Measurements from ENCODE around the gene CD226. TPM values are rescaled to one million over a fixed set of nuclear protein-coding genes. Genes with fewer than 3 reads are reported as not detected.

Gene CD226
- total and polyA plus RNA-seq, 10 of the 15 experiments (the other 5 are each of a cell fraction or from before 2014, with no cell fraction given), result 12.9 to 68.8 (median 47.3) TPM

- TF ChIP-seq, protein P1, sequence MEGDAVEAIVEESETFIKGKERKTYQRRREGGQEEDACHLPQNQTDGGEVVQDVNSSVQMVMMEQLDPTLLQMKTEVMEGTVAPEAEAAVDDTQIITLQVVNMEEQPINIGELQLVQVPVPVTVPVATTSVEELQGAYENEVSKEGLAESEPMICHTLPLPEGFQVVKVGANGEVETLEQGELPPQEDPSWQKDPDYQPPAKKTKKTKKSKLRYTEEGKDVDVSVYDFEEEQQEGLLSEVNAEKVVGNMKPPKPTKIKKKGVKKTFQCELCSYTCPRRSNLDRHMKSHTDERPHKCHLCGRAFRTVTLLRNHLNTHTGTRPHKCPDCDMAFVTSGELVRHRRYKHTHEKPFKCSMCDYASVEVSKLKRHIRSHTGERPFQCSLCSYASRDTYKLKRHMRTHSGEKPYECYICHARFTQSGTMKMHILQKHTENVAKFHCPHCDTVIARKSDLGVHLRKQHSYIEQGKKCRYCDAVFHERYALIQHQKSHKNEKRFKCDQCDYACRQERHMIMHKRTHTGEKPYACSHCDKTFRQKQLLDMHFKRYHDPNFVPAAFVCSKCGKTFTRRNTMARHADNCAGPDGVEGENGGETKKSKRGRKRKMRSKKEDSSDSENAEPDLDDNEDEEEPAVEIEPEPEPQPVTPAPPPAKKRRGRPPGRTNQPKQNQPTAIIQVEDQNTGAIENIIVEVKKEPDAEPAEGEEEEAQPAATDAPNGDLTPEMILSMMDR (IDR thresholded peaks at IDR 0.05 in 2 of 3, conservative IDR thresholded peaks at IDR 0.05 in 1 of 3; ENCODE audit: control insufficient read depth in 2 of 3, extremely low read depth in 1 of 3, insufficient read depth in 1 of 3, low read depth in 3 of 3, low read length in 3 of 3), result no peak
- TF ChIP-seq WRNIP1 (IDR thresholded peaks at IDR 0.05; ENCODE audit: borderline replicate concordance, low read depth, low read length) (no peak), GATAD2B (conservative IDR thresholded peaks at IDR 0.05; ENCODE audit: low read depth) (peak; percentile 93), HDAC6 (IDR thresholded peaks at IDR 0.05; ENCODE audit: unreplicated experiment) (no peak), ESRRA (IDR thresholded peaks at IDR 0.05; ENCODE audit: low read length) (no peak), ZNF687 (IDR thresholded peaks at IDR 0.05) (peak; percentile 51), SMAD5 (IDR thresholded peaks at IDR 0.05; ENCODE audit: low read depth) (0 out of 2 replicates have a peak, but pooled peaks have one; percentile 44), DPF2 (IDR thresholded peaks at IDR 0.05) (peak; percentile 96), GABPA (IDR thresholded peaks at IDR 0.05; ENCODE audit: low read depth) (no peak), BHLHE40 (IDR thresholded peaks at IDR 0.05; ENCODE audit: borderline replicate concordance in 1 of 2, low read depth in 2 of 2, low read length in 1 of 2) (peak; percentile 74 to 89; a peak in 3 of 4 replicates), ZNF384 (IDR thresholded peaks at IDR 0.05; ENCODE audit: borderline replicate concordance, low read depth, low read length) (no peak), IKZF1 (conservative IDR thresholded peaks at IDR 0.05) (peak; percentile 99), NFYB (IDR thresholded peaks at IDR 0.05; ENCODE audit: insufficient read depth, low read depth, low read length) (0 out of 2 replicates have a peak, but pooled peaks have one; percentile 7), SUPT20H (IDR thresholded peaks at IDR 0.05; ENCODE audit: borderline replicate concordance, control insufficient read depth, low read depth, low read length) (no peak), RBBP5 (conservative IDR thresholded peaks at IDR 0.05) (no peak)
- TF ChIP-seq, protein P2, sequence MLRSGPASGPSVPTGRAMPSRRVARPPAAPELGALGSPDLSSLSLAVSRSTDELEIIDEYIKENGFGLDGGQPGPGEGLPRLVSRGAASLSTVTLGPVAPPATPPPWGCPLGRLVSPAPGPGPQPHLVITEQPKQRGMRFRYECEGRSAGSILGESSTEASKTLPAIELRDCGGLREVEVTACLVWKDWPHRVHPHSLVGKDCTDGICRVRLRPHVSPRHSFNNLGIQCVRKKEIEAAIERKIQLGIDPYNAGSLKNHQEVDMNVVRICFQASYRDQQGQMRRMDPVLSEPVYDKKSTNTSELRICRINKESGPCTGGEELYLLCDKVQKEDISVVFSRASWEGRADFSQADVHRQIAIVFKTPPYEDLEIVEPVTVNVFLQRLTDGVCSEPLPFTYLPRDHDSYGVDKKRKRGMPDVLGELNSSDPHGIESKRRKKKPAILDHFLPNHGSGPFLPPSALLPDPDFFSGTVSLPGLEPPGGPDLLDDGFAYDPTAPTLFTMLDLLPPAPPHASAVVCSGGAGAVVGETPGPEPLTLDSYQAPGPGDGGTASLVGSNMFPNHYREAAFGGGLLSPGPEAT (IDR thresholded peaks at IDR 0.05; ENCODE audit: low read depth), result peak; percentile 88
Observed at GRCh38 chr18:69935319-69936190, 12.1 kb downstream of the CD226 start (continued).
